GM21526 (cell line): ENCODE results near the gene TUT7.
"Not testable (repeated sequence)": the region's sequence is repeated elsewhere in the genome, so short reads cannot be mapped to it uniquely, and the experiment has no call there.

Experiments used
- ATAC-seq: cut with Tn5 transposase; IDR thresholded peaks from one replicate; pipeline ENCODE4 v1.9.1; 2021; ENCODE audit warnings: moderate library complexity; ENCODE audit not compliant: unreplicated experiment, low FRiP score

TUT7 gene

GRCh38 chr9:86312959-86313358, 41.3 kb downstream of the TUT7 start:
- ATAC-seq, result not testable (repeated sequence)

- ATAC-seq, result no peak
Measured at GRCh38 chr9:86308687-86309086, 45.5 kb downstream of the TUT7 start.

GRCh38 chr9:86304236-86304730, 49.9 kb downstream of the TUT7 start:
- no peak for ATAC-seq

GRCh38 chr9:86303316-86303975, 50.8 kb downstream of the TUT7 start:
- no peak for ATAC-seq

- ATAC-seq, result no peak
Measured at GRCh38 chr9:86301686-86302085, 52.5 kb downstream of the TUT7 start.

DNA sequence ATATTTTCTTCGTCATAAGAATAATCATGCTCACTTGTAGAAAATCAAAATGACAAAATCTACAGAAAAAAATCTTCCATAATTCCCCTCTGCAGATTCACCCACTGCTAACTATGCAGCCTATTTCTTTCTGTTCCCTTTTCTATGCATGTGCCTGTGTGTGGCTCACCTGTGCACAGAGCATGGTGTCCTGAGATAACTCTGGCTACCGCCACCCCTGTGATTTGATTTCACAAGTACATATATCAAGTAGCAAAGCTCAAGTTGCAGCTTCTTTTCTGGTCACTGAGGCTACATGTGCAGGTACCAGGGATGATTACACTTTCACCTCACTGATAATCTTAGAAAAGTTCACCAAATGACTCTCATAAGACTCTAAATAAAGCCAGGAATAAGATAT, 53.5 kb downstream of the TUT7 start:
- no peak for ATAC-seq

DNA sequence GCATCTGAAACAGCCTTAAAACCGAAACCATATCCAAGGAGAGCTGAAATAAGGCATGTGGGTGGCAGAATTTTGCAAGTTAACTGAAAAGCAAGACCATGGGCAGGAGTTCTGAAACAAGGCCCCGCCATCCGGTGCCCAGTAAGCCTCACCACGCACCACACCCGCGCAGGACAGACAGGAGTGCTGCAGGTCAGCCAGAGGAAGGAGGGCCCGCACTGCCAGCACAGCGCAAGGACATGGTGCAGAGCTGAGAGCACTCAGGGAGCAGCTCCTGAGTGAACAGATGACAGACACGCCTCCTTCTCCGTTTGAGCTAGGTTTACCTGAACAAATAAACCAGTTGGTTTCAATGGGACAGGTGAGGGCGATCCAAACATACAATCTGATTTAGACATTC, 55.3 kb downstream of the TUT7 start:
- no peak for ATAC-seq

DNA sequence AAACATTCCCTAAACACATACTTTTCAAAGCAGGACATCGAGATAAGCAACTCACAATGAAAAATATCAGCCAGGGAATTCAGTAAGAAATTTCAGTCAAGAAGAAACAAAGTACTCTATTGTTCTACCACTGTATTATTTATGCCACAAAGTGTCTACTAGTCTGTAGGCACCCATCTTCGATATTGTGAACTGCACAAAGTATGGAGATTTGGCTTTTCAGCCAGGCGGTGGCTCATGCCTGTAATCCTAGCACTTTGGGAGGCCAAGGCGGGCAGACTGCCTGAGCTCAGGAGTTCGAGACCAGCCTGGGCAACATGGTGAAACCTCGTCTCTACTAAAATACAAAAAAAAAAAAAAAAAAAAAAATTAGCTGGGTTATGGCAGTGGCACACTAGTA, 63.9 kb downstream of the TUT7 start:
- not testable (repeated sequence) for ATAC-seq

DNA sequence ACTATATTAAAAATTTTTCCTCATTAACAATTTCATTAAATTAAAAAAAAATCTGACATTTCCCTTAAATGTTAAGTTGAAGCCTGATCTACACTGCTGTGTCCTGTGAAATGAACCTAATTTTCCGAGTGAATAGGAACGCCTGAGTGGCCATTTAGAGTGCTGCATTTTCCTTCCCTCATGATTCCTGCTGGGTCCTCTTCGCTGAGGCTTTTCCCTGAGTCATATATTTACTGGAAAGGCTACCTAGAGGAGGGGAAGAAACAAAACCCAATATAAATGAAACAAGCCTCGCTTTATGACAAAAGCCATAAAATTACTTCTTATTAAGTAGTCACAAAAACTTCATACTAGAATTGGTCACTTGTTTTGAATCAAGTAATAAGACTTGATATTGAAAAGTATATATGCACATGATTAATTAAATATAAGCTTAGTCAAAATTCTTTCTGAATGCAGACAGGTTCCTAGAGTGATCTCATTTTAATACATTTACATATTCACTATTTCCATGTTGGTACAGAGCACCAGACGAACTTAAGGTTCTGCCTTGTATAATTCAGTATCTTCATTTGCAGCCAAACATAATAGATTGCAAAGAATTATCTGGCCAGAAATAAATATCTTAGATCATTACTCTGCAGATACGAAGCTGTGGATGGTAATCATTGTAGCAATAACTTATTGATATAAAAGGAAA, 65.6 kb downstream of the TUT7 start:
- no peak for ATAC-seq

- no peak for ATAC-seq
Measured at GRCh38 chr9:86287013-86287412, 67.2 kb downstream of the TUT7 start.

DNA sequence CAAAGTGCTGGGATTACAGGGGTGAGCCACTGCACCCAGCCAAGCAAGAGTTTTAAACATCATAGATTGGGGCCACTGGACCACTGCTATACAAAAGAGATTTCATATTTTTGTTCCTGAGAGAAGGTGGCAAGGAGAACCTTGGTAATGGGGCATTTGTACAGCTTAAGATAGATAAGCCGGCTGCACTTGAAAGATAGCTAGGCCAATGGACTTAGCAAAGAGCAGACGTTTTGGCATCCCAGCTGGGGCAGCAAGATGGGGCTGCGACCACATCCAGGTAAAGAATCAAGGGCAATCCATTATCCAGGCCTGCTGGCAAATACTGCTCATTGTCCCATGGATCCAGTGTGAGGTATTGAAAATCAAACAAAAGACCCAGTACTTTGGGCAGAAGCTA, 67.9 kb downstream of the TUT7 start:
- ATAC-seq, result no peak

DNA sequence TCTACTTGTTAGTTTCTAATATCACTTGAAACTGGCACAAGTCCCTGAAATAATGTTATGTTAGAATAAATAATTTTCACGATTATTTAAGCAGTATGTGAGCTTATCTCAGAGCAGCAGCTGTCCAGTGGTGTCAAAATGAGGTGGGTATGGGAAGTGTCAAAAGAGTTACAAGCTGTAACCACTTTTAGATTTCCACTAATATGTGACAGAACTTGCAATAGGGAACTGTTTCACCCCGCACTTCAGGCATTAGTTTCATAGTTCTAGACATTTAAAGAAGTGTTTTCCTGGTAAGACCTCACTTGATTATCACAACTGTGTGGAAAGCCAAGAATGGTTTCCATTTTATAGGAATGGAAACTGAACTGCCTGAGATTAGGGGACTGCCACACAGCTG, 68.9 kb downstream of the TUT7 start:
- ATAC-seq, result no peak

DNA sequence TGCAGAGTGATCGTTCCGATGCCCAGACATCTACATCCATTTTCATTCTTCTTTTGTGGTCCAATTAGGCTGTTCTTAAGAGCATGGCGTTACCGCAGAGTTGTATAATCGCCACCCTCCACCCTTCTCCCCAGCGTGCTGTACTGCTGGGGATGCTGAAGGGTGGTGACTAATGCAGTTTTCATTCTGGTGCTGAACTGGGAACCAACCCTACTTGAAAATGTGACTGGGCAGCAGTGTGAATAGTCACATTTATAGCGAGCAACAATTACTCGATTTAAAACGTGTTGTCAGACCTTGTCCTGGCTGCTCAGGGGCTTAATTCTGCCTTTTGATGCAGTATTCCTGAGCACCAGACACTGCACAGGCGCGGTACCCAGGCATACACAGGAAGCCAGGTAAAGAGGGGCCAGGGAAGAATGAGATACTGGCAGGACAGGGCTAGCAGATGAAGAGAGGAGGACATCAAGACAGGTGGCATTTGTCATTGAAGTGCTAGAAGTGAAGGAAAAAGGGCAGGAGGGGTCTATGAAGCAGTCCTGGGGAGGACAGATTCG, 71.2 kb downstream of the TUT7 start:
- ATAC-seq, result peak; percentile 23

DNA sequence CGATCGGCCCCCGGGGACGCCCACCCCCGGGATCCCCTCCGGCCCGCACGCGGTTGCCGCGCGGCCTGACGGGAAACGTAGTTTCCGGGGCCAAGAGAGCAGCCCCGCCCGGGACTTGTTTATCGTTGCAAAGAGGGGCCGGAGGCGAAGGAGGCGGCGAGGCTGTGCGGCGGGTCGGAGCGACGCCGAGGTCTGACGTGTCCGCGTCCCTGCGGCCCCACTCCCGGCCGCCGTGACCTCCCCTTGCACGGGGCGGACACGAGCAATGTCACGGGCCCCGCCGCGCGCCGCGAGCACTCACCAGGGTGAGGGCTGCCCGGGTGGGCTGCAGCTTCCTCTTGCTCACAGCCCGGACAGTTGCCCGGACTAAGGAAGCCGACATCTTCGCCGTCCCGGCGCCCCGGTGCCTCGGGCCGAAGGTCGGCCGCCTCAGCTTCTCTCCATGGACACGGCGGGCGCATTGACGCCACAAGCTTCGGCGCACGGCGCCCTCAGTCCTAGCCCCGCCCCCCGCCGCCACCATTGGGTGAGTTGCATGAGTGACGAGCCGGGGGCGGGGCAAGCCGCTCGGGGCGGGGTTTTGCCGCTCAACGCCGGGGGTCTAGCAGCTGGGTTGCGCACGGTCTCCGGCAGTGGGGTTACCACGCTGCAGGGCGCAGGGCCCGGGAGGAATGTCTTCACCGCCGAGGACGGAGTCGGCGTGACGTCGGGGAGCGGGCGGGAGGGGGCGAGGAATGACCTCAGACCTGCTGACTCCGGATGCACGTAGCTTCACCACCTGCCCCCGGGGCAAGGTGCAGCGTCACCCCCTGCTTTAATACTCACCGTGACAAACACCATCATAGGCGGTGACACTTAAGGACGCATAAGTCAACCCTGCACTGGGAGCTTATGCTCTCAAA, 71.9 kb downstream of the TUT7 start, which contains the start of gene ISCA1:
TSS of gene ISCA1 (minus strand) at position 462 of the 902 bp plus-strand sequence. CDS start at position 382, 80 bp downstream.
- ATAC-seq, result peak; percentile 78

DNA sequence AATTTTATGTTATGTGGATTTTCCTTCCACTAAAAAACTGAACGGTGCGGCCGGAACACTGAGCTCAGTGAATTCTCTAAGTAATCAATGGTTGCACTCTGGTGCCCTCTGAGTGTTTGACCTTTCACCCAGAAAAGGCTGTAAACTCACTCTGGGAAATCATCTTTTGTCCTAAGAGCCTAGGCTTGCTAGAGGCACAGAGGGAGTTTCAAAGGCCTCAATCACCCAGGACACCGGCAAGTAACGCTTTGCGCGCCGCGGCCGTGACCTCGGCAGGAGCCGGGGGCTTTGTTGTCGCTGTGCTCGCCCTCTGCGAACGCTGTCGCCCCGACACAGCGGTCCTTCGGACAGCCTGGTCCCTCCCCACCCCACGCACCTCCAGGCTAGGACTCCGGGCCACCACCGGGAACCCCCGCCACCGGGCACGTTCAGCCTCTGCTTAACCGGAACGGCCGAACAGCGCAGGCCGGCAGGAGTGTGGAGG, 72.6 kb downstream of the TUT7 start:
- peak; percentile 2 for ATAC-seq

DNA sequence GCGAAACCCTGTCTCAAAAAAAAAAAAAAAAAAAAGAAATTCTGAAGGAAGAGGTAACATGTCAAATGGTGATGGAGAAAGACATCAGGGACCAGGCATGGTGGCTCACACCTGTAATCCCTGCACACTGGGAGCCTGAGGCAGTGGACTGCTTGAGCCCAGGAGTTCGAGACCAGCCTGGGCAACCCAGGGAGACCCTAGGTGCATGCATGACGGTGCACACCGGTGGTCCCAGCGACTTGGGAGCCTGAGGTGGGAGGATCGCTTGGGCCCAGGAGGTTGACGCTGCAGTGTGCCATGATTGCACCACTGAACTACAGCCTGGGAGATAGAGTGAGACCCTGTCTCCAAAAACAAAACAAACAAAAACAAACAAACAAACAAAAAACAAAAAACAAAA, 73.6 kb downstream of the TUT7 start:
- ATAC-seq, result no peak

- no peak for ATAC-seq
Measured at GRCh38 chr9:86279839-86280238, 74.4 kb downstream of the TUT7 start.

GRCh38 chr9:86277072-86277471, 77.1 kb downstream of the TUT7 start:
- ATAC-seq, result no peak

DNA sequence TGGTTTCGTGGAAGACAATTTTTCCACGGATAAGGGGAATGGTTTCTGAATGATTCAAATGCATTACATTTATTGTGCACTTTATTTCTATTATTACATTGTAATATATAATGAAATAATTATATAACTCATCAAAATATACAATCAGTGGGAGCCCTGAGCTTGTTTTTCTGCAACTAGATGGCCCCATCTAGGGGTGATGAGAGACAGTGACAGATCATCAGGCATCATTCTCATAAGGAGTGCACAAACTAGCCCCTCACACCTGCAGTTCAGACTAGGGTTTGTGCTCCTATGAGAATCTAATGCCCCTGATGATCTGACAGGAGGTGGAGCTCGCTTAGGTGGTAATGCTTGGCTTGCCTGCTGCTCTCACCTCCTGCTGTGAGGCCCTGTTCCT, 78.2 kb downstream of the TUT7 start:
- no peak for ATAC-seq

DNA sequence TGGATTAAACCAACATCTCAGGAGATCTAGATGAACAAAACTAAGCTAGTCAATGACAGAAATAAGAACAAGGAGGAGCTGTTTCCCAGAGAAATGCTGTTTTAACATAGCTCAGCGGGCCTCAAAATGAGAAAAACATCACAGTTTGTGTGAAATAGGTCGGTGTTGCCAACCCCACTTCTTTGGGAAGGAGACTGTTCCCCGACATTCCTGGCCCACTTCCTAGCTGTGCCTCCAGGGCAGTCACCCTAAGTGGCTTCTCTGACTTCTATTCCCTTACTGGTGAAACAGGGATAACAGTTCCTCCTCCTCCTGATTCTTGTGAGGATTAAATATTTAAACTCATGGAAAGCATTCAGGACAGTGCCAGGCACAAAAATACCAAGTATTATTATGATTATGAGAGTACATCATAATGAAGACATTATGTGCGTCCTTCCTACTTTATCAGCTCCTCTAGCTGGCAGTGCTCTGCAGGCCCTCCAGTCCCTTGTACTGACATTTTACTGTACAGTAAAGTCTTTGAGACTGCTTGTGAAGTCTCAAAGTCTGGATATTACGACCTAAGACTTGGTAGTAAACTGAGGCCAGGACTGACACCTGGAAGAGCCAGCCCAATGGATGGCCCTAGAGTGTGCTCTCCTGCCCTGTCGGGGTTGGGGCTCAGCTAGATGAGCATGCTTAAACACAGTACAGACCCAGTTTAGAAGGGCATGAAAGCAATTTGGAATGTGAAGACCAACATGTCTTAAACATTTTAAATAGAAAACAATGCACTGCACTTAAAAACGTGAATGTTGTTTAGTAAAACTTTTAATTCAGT, 79.2 kb downstream of the TUT7 start:
- ATAC-seq, result no peak
